Endometrial microvascular endothelial cells (primary cell): ENCODE measurements around the gene DLGAP4. TPM values are rescaled to one million over a fixed set of nuclear protein-coding genes. Genes with fewer than 3 reads are reported as not detected.

Experiments used
- total RNA-seq: library from RNA; depleted of rRNA; stranded (reverse); fragments of >200 nt; gene quantifications from one replicate; pipeline ENCODE4 v1.2.3, GENCODE V29; 2015; ENCODE audit errors: inconsistent ontology term

Gene DLGAP4
- total RNA-seq, 1 donor from 2014 or later, result 26.4 TPM

Other genes with a start within 250 kb of the DLGAP4 start
- gene EPB41L1, start 151.6 kb upstream of the DLGAP4 start, total RNA-seq, result 22.7 TPM
- 34.3 TPM for gene AAR2, start 69.9 kb upstream of the DLGAP4 start, total RNA-seq
- 45.0 TPM for gene MYL9, start 235.2 kb downstream of the DLGAP4 start, total RNA-seq